ENCODE data around the gene MLLT1. TPM values are rescaled to one million over a fixed set of nuclear protein-coding genes. Genes with fewer than 3 reads are reported as not detected.
A peak's percentile ranks its signal among the peaks of the same experiment; 100 is the strongest.

Gene MLLT1
- total RNA-seq, 4 donors from 2014 or later: 16.9 to 25.8 (median 24.3) TPM

DNA sequence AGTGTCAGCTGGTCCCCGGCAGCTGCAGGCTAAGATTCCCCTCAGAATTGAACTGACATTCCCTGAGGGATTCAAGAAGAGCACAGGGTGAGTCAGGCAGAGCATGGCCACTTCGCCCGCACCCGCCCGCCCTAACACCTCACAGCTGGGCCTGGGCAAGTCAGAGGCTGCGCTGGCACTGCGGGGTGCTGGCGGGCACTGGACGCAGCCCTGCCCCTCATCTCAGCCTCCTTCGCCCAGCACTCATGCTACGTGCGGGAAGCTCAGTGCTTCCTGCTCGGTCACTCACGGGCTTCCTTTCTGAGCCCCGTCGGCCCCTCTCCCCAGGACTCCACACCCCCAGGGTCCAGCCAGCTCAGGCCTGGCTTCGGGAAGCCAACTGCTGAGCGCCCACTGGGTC lies 56.9 kb downstream of the MLLT1 start:
- H3K4me3 ChIP-seq (ENCODE audit: low read depth, poor library complexity, severe bottlenecking): no peak overlapping the region
- 58 to 61% methylated on average over 13 to 14 of the region's 18 CpGs for WGBS, 2 donors
- DNase-seq (ENCODE audit: low spot score in 2 of 2): no peak
- no peak for TF ChIP-seq POLR2A (IDR thresholded peaks at IDR 0.05)
- TF ChIP-seq, protein P1, sequence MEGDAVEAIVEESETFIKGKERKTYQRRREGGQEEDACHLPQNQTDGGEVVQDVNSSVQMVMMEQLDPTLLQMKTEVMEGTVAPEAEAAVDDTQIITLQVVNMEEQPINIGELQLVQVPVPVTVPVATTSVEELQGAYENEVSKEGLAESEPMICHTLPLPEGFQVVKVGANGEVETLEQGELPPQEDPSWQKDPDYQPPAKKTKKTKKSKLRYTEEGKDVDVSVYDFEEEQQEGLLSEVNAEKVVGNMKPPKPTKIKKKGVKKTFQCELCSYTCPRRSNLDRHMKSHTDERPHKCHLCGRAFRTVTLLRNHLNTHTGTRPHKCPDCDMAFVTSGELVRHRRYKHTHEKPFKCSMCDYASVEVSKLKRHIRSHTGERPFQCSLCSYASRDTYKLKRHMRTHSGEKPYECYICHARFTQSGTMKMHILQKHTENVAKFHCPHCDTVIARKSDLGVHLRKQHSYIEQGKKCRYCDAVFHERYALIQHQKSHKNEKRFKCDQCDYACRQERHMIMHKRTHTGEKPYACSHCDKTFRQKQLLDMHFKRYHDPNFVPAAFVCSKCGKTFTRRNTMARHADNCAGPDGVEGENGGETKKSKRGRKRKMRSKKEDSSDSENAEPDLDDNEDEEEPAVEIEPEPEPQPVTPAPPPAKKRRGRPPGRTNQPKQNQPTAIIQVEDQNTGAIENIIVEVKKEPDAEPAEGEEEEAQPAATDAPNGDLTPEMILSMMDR (IDR thresholded peaks at IDR 0.05): no peak
- intact Hi-C loops (cut with DNase I; ENCODE audit: low total_unique reads): no loop called here

DNA sequence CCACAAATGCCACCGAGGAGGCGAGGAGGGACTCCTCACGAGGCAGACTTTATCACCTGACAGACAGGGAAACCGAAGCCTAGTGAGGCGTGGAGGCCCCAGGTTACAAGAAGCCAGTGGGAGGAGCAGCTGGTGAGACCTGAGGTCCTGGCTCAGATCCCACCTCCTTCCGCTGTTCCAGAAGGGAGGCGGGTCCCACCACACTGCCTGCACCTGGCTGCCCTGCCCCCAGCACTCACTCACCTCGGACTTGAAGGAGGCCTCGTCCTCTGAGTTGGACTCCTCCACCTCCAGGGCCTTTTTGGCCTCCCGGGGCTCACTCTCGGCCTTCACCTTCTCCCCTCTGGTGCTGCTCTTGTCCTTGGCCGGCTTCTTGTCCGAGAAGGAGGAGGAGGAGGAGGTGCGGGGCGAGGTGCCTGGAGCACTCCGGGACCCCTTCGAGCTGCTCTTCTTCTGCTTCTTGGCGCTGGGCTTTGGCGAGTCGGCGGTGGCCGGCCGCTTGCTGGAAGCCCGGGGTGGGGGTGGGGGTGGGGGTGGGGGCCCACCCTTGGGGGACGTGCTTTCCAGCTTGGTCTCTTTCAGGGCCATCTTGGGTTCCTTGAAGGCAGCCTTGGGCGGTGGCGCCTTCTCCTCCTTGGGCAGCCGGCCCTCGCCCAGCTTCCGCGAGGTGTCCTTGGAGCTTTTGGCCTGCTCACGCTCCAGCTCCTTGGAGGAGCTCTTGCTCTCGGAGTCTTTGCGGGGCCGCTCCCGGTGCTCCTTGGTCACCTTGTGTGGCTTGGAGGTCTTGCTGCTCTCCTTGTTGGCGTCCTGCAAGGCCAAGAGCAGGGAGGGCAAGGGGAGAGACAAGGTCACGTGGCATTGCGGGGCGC lies 57.7 kb downstream of the MLLT1 start:
- 84% methylated on average over 38 to 39 of the region's 40 CpGs for WGBS, 2 donors
- H3K4me3 ChIP-seq (ENCODE audit: low read depth, poor library complexity, severe bottlenecking): no peak overlapping the region
- no peak for DNase-seq (ENCODE audit: low spot score in 2 of 2)
- intact Hi-C loops (cut with DNase I; ENCODE audit: low total_unique reads): no loop called here
- TF ChIP-seq, protein P1 (IDR thresholded peaks at IDR 0.05): no peak
- no peak for TF ChIP-seq POLR2A (IDR thresholded peaks at IDR 0.05)

DNA sequence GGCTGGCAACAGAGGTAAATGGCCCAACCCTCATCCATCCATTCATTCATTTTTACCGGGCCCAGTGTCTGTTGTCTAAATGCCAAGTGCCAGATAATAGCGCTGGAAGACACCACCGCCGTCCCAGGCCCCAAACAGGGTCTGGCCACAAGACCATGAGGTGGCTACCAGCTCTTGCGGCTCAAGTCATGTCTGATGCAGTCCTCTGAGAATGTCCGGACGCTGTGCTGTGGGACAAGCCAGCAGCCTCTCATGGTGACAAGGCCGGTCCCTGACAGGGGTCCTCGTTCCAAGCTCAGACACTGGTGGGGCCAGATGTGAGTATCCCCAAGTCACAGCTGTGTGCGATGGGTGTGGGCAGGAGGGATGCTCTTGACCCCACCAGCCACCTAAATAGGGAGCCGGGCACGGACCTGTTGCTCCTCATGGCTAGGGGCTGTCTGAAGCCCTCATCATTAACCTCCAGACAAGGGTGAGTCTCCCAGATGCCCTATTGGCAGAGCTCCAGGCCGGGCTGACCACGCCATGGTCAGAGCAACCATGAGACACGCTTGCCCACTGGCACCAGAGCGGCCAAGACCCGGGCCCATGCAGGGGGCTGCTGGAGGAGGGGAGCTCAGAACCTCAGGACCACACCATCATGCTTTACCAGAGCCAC lies 58.4 kb downstream of the MLLT1 start:
- 88 to 92% methylated on average over 17 of the region's 17 CpGs for WGBS, 2 donors
- peak in 1 of 2 donors; percentile 84 for DNase-seq (ENCODE audit: low spot score in 2 of 2)
- H3K4me3 ChIP-seq (ENCODE audit: low read depth, poor library complexity, severe bottlenecking): no peak overlapping the region
- no peak for TF ChIP-seq POLR2A (IDR thresholded peaks at IDR 0.05)
- TF ChIP-seq, protein P1 (IDR thresholded peaks at IDR 0.05): no peak
- intact Hi-C loops (cut with DNase I; ENCODE audit: low total_unique reads): no loop called here

DNA sequence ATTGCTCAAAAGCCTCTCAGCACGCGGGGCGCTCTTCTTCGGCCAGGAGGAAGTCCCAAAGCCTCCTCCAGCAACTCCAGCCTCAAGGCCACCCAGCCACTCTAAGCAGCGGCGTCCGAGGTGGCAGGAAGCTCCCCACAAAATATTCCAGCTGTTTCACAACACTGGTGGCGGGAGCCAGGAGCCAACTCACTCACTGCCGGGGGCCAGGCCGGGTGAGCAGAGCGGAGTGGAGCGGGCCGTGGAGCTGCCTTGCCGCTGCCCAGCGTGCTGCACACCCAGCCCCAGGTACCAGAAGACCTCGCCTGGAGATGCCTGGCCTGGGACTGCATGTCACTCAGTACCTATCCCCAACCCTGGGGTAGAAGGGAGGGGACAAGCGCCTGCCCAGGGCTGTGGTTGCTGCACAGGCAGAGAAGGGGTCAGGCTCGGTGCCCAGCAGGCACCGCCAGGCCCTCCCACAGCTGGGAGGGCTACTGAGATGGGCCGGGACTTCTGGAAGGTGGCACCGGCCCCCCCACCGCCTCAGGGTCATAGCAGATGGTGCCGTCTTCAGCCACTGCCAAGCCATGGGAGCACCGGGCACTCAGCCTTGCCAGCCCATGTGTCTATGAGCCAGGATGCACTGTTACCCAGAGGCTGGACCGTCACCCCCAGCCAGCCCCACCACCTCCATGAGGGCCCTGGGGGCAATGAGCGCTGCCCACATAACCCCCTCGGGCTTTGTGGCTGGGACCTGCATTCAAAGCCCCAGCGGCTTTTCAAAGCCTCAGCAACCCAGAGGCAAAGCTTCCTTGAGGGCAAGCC lies 59.2 kb downstream of the MLLT1 start:
- WGBS, 2 donors: 50 to 60% methylated on average over 21 to 26 of the region's 28 CpGs
- H3K4me3 ChIP-seq (ENCODE audit: low read depth, poor library complexity, severe bottlenecking): no peak overlapping the region
- intact Hi-C loops (cut with DNase I; ENCODE audit: low total_unique reads): no loop called here
- peak; percentile 58 to 94 for DNase-seq (ENCODE audit: low spot score in 2 of 2)
- TF ChIP-seq, protein P1 (IDR thresholded peaks at IDR 0.05): no peak

DNA sequence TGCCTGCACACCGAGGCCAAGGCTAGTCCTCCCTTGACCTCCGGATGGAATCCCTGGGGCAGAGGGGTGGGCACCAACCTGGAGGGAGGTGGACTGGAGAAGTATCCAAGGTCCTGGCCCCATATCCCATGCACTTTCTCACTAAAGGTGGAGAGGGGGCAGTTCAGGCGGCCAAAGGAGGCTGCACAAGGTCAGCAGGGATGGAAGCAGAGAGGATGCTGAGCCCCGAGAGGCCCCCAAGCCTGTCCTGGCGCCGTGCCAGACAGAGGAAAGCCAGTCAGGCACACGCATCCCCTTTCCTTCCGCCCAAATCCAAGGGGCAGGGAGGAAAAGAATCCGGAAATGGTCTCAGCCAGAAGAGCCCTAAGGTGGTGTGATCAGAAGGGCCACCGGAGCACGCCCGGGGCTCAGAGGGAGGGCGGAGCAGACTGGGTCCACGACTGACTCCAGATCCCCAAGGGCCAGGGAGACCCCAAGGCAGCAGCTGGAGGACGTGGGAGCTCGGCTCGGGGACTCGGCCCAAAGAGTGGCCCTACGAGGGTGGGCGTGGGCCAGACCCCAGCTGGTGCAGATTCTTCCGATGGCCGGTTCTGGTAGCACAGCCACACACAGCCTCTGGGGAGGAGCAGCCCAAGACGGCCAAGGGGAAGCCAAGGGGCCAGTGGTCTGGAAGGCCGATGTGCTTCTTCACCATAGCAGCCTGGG lies 60.0 kb downstream of the MLLT1 start:
- DNase-seq (ENCODE audit: low spot score in 2 of 2): peak in 1 of 2 donors; percentile 86
- intact Hi-C loops (cut with DNase I; ENCODE audit: low total_unique reads): loop anchor here (5.0 kb wide), 1 partner anchor 83 kb away; no protein-coding TSS in a partner anchor
- WGBS, 2 donors: 56 to 61% methylated on average over 16 to 23 of the region's 24 CpGs

More for the DNA sequence above, 60.0 kb downstream of the MLLT1 start:
- no peak for TF ChIP-seq POLR2A (IDR thresholded peaks at IDR 0.05)
- TF ChIP-seq, protein P1 (IDR thresholded peaks at IDR 0.05): no peak
- H3K4me3 ChIP-seq (ENCODE audit: low read depth, poor library complexity, severe bottlenecking): no peak overlapping the region

Data from lower leg skin (tissue), 4 donors.